GM06990 (cell line): ENCODE measurements around the gene C20orf204.

Experiments used
- DNase-seq: peaks from one replicate; pipeline ENCODE4 v3.0.0-alpha.2; 2011; ENCODE audit not compliant: insufficient read length; ENCODE audit errors: extremely low read depth
- H3K27me3 ChIP-seq: replicated peaks from 2 replicates; pipeline ENCODE4 v1.6.0; 2011; ENCODE audit warnings: low read length; ENCODE audit not compliant: control insufficient read depth, insufficient read depth
- H3K36me3 ChIP-seq: 2 replicates; pipeline ENCODE4 v1.5.1; 2011; ENCODE audit warnings: low read length; ENCODE audit not compliant: control insufficient read depth, insufficient read depth
- H3K4me3 ChIP-seq: replicated peaks from 2 replicates; pipeline ENCODE4 v1.5.1; 2011; ENCODE audit warnings: low read depth, mild to moderate bottlenecking, control low read depth, low read length
- CTCF ChIP-seq: IDR thresholded peaks from 2 replicates; pipeline ENCODE4 v1.5.1; 2011; ENCODE audit warnings: low read length, control low read depth, mild to moderate bottlenecking, inconsistent platforms; ENCODE audit not compliant: insufficient read depth, poor library complexity, severe bottlenecking

C20orf204 gene

GRCh38 chr20:64049060-64049877 is 13.3 kb downstream of the C20orf204 start, which contains the start of gene SOX18:
SOX18 (minus strand) TSS chr20:64049639; CDS start chr20:64049516, 123 bp downstream.
- Histone ChIP-seq H3K4me3 (no peak within 1 kb of the TSS), H3K27me3 (no peaks in the 10 kb centered on the region; the same call in 1 of the 2 replicates), H3K36me3 (no peaks in the 10 kb centered on the region)
- no peak for DNase-seq
- peak; percentile 23 for TF ChIP-seq CTCF

- no peak overlapping the region for H3K4me3 ChIP-seq
- TF ChIP-seq CTCF = no peak
- DNase-seq = no peak
- no peaks in the 10 kb centered on the region for H3K36me3 ChIP-seq
- H3K27me3 ChIP-seq = no peaks in the 10 kb centered on the region; the same call in 1 of the 2 replicates
Observed at GRCh38 chr20:64049878-64050260, 13.9 kb downstream of the C20orf204 start.

GRCh38 chr20:64050261-64051032 is 14.5 kb downstream of the C20orf204 start:
- TF ChIP-seq CTCF = no peak
- H3K4me3 ChIP-seq = no peak overlapping the region
- no peaks in the 10 kb centered on the region; the same call in 1 of the 2 replicates for H3K27me3 ChIP-seq
- DNase-seq = no peak
- H3K36me3 ChIP-seq = no peaks in the 10 kb centered on the region

GRCh38 chr20:64051033-64051452 is 15.1 kb downstream of the C20orf204 start:
- H3K27me3 ChIP-seq = no peaks in the 10 kb centered on the region; the same call in 1 of the 2 replicates
- TF ChIP-seq CTCF = no peak
- H3K4me3 ChIP-seq = no peak overlapping the region
- no peak for DNase-seq
- H3K36me3 ChIP-seq = no peaks in the 10 kb centered on the region

- H3K27me3 ChIP-seq = no peaks in the 10 kb centered on the region
- no peak overlapping the region for H3K4me3 ChIP-seq
- DNase-seq = no peak
Observed at GRCh38 chr20:64051561-64052325, 15.8 kb downstream of the C20orf204 start.

More at GRCh38 chr20:64051561-64052325, 15.8 kb downstream of the C20orf204 start:
- no peak for TF ChIP-seq CTCF
- H3K36me3 ChIP-seq = no peaks in the 10 kb centered on the region
